GM12891 (cell line): ENCODE measurements around the gene ZNF546. TPM values are rescaled to one million over a fixed set of nuclear protein-coding genes. Genes with fewer than 3 reads are reported as not detected.
A peak's percentile ranks its signal among the peaks of the same experiment; 100 is the strongest.
"Not testable (repeated sequence)": the region's sequence is repeated elsewhere in the genome, so short reads cannot be mapped to it uniquely, and the experiment has no call there.

Experiments used
- DNase-seq: peaks from one replicate; pipeline ENCODE4 v3.0.0; 2011; ENCODE audit warnings: low spot score; ENCODE audit not compliant: insufficient read length
- FAIRE-seq: peaks from 2 replicates; lab custom pipeline; 2011; peaks lifted over from hg19 to GRCh38; lab: Jason Lieb, UNC
- PAX5 ChIP-seq: IDR thresholded peaks from 2 replicates; pipeline ENCODE4 v1.6.1; 2011; ENCODE audit warnings: low read length, moderate library complexity, mild to moderate bottlenecking; ENCODE audit not compliant: insufficient read depth, severe bottlenecking
- POLR2A ChIP-seq: IDR thresholded peaks from 2 replicates; pipeline ENCODE4 v1.6.1; 2011; ENCODE audit warnings: low read depth, low read length, control low read depth
- POLR2AphosphoS5 ChIP-seq: IDR thresholded peaks from 2 replicates; pipeline ENCODE4 v1.6.1; 2011; ENCODE audit warnings: low read depth, low read length, control low read depth
- POU2F2 ChIP-seq: IDR thresholded peaks from 2 replicates; pipeline ENCODE4 v1.6.1; 2011; ENCODE audit warnings: low read depth, mild to moderate bottlenecking, control low read depth, low read length, moderate library complexity
- SPI1 ChIP-seq: IDR thresholded peaks from 2 replicates; pipeline ENCODE4 v1.6.1; 2011; ENCODE audit warnings: low read depth, low read length, control low read depth
- TAF1 ChIP-seq: IDR thresholded peaks from 2 replicates; pipeline ENCODE4 v1.6.1; 2011; ENCODE audit warnings: low read depth, low read length, control low read depth
- polyA plus RNA-seq: library from polyadenylated mRNA; unstranded; fragments of >200 nt; gene quantifications from one replicate; pipeline ENCODE4 v1.2.1, GENCODE V29; 2012; ENCODE audit warnings: low read depth, missing spikeins, inconsistent platforms; ENCODE audit not compliant: missing spikeins

Gene ZNF546
- 1.0 TPM for polyA plus RNA-seq

- TF ChIP-seq POLR2AphosphoS5 (peak; percentile 93), PAX5 (peak; percentile 36), POLR2A (peak; percentile 90), TAF1 (peak; percentile 64; the same call in 1 of the 2 replicates), SPI1 (no peak), POU2F2 (no peak)
- FAIRE-seq, result peak; percentile 96
- peak; percentile 81 for DNase-seq
These were observed at the start of gene ZNF546 for GRCh38 chr19:39996811-39997637. Gene ZNF546 (plus strand): TSS chr19:39997060. CDS start chr19:39998327, 1,267 bp downstream.

GRCh38 chr19:39949026-39949747 lies 47.7 kb upstream of the ZNF546 start:
- FAIRE-seq (no peak), DNase-seq (no peak)
- TF ChIP-seq PAX5 (no peak), POLR2A (no peak), TAF1 (no peak), SPI1 (no peak), POLR2AphosphoS5 (no peak), POU2F2 (no peak)

- FAIRE-seq (peak; percentile 5), DNase-seq (no peak)
- TF ChIP-seq POU2F2 (no peak), TAF1 (no peak), POLR2AphosphoS5 (no peak), PAX5 (no peak), SPI1 (no peak), POLR2A (no peak)
These were observed 45.7 kb upstream of the ZNF546 start for GRCh38 chr19:39951065-39951650.

- no peak for TF ChIP-seq TAF1
- TF ChIP-seq POU2F2, result no peak
- TF ChIP-seq POLR2AphosphoS5, result no peak
- TF ChIP-seq SPI1, result no peak
- TF ChIP-seq POLR2A, result no peak
- no peak for TF ChIP-seq PAX5
- FAIRE-seq (no peak), DNase-seq (no peak)
These were observed 45.2 kb upstream of the ZNF546 start for GRCh38 chr19:39951686-39952085.

- FAIRE-seq (peak; percentile 84), DNase-seq (no peak)
- TF ChIP-seq TAF1 (no peak), POLR2AphosphoS5 (no peak), SPI1 (no peak), POLR2A (no peak), POU2F2 (no peak), PAX5 (no peak)
These were observed 42.9 kb upstream of the ZNF546 start for GRCh38 chr19:39953915-39954314.

- DNase-seq, FAIRE-seq: not testable (repeated sequence)
These were observed 39.0 kb upstream of the ZNF546 start for GRCh38 chr19:39957886-39958285.

- FAIRE-seq, DNase-seq: not testable (repeated sequence)
These were observed 37.9 kb upstream of the ZNF546 start for GRCh38 chr19:39958942-39959341.

- not testable (repeated sequence) for FAIRE-seq, DNase-seq
These were observed 37.5 kb upstream of the ZNF546 start for GRCh38 chr19:39959407-39959806.

GRCh38 chr19:39963898-39964297 lies 33.0 kb upstream of the ZNF546 start:
- DNase-seq, result no peak
- TF ChIP-seq TAF1, result no peak
- no peak for TF ChIP-seq SPI1
- no peak for TF ChIP-seq POLR2A
- TF ChIP-seq POU2F2, result no peak
- TF ChIP-seq PAX5, result no peak
- no peak for TF ChIP-seq POLR2AphosphoS5
- no peak for FAIRE-seq

- no peak for TF ChIP-seq POU2F2
- no peak for TF ChIP-seq POLR2A
- FAIRE-seq (no peak), DNase-seq (no peak)
These were observed 30.2 kb upstream of the ZNF546 start for GRCh38 chr19:39966617-39967016.

- DNase-seq (no peak), FAIRE-seq (no peak)
- TF ChIP-seq SPI1 (no peak), TAF1 (no peak), PAX5 (no peak), POLR2A (no peak), POU2F2 (no peak), POLR2AphosphoS5 (no peak)
These were observed 29.3 kb upstream of the ZNF546 start for GRCh38 chr19:39967561-39967960.
